GM21576 (cell line): ENCODE data around the gene U2SURP.

Source experiments
- ATAC-seq: cut with Tn5 transposase; IDR thresholded peaks from one replicate; pipeline ENCODE4 v1.9.1; 2021; ENCODE audit warnings: mild to moderate bottlenecking, moderate library complexity; ENCODE audit not compliant: unreplicated experiment

Gene U2SURP

GRCh38 chr3:143099210-143099609, 97.8 kb downstream of the U2SURP start:
- no peak for ATAC-seq

GRCh38 chr3:143099690-143100089, 98.3 kb downstream of the U2SURP start:
- no peak for ATAC-seq

- no peak for ATAC-seq
Measured at GRCh38 chr3:143100451-143100850, 99.1 kb downstream of the U2SURP start.

- no peak for ATAC-seq
Measured at GRCh38 chr3:143101792-143102381, 100.5 kb downstream of the U2SURP start.

GRCh38 chr3:143103652-143104051, 102.3 kb downstream of the U2SURP start:
- peak; percentile 50 for ATAC-seq

- no peak for ATAC-seq
Measured at GRCh38 chr3:143105170-143105569, 103.8 kb downstream of the U2SURP start.

- ATAC-seq: no peak
Measured at GRCh38 chr3:143109861-143110260, 108.5 kb downstream of the U2SURP start.
